Hepatocyte (in vitro differentiated cells): ENCODE data around the gene ARSI. TPM values are rescaled to one million over a fixed set of nuclear protein-coding genes. Genes with fewer than 3 reads are reported as not detected.
A peak's percentile ranks its signal among the peaks of the same experiment; 100 is the strongest.

Experiments
- DNase-seq: peaks from one replicate; pipeline ENCODE4 v3.0.0-alpha.2; 2016; ENCODE audit warnings: low spot score
- H2AFZ ChIP-seq: fragments of 200-600 bp; sonication (generic); 2 replicates; pipeline ENCODE4 v1.6.0; 2016; ENCODE audit warnings: antibody characterized with exemption, mild to moderate bottlenecking
- H3K27ac ChIP-seq: fragments of 200-600 bp; sonication (generic); 2 replicates; pipeline ENCODE4 v1.5.1; 2016; ENCODE audit warnings: mild to moderate bottlenecking
- H3K27me3 ChIP-seq: fragments of 200-600 bp; sonication (generic); 2 replicates; pipeline ENCODE4 v1.6.1; 2016
- H3K36me3 ChIP-seq: fragments of 200-600 bp; sonication (generic); replicated peaks from 2 replicates; pipeline ENCODE4 v1.5.1; 2016; ENCODE audit warnings: low read depth; ENCODE audit not compliant: insufficient read depth
- H3K4me1 ChIP-seq: fragments of 200-600 bp; sonication (generic); 2 replicates; pipeline ENCODE4 v1.5.1; 2016; ENCODE audit warnings: mild to moderate bottlenecking, moderate library complexity; ENCODE audit not compliant: insufficient read depth
- H3K4me2 ChIP-seq: fragments of 200-600 bp; sonication (generic); 2 replicates; pipeline ENCODE4 v1.6.0; 2016
- H3K4me3 ChIP-seq: fragments of 200-600 bp; sonication (generic); 2 replicates; pipeline ENCODE4 v1.5.1; 2016; ENCODE audit warnings: mild to moderate bottlenecking
- H3K79me2 ChIP-seq: fragments of 200-600 bp; sonication (generic); 2 replicates; pipeline ENCODE4 v1.6.0; 2017; ENCODE audit warnings: mild to moderate bottlenecking
- H3K9me2 ChIP-seq: fragments of 200-600 bp; sonication (generic); replicated peaks from 2 replicates; pipeline ENCODE4 v1.6.0; 2017; ENCODE audit warnings: mild to moderate bottlenecking; ENCODE audit not compliant: insufficient read depth
- H3K9me3 ChIP-seq: fragments of 200-600 bp; sonication (generic); 2 replicates; pipeline ENCODE4 v1.5.1; 2016; ENCODE audit warnings: low read depth, mild to moderate bottlenecking
- H4K20me1 ChIP-seq: fragments of 200-600 bp; sonication (generic); 2 replicates; pipeline ENCODE4 v1.6.0; 2016; ENCODE audit warnings: mild to moderate bottlenecking; ENCODE audit not compliant: insufficient read depth, poor library complexity, severe bottlenecking
- EZH2 ChIP-seq: fragments of 200-600 bp; sonication (generic); IDR thresholded peaks from 2 replicates; pipeline ENCODE4 v1.6.1; 2016; ENCODE audit warnings: antibody characterized with exemption, mild to moderate bottlenecking, borderline replicate concordance
- EZH2phosphoT487 ChIP-seq: fragments of 200-600 bp; sonication (generic); IDR thresholded peaks from one replicate; pipeline ENCODE4 v1.6.1; 2018; ENCODE audit warnings: antibody characterized with exemption, mild to moderate bottlenecking, low read depth, moderate library complexity; ENCODE audit not compliant: unreplicated experiment, severe bottlenecking
- WGBS: methylation state at CpG from one replicate; pipeline ENCODE4 v1.1.6; 2016; ENCODE audit warnings: low lambda C conversion rate; ENCODE audit errors: missing lambda C conversion rate; 5-methylcytosine and 5-hydroxymethylcytosine counted together
- polyA plus RNA-seq: library from polyadenylated mRNA; unstranded; fragments of >200 nt; fragmentation: Nextera tagmentation; extraction: Ambion mirVana; gene quantifications from 2 replicates; pipeline ENCODE4 v1.2.1, GENCODE V29; 2016
- total RNA-seq: library from RNA; depleted of rRNA; stranded (reverse); fragments of >200 nt; gene quantifications from 2 replicates; pipeline ENCODE4 v1.2.3, GENCODE V29; 2014
- TF ChIP-seq, protein P1 (sequence below): fragments of 200-600 bp; sonication (generic); IDR thresholded peaks from 2 replicates; pipeline ENCODE4 v1.5.1; 2016; ENCODE audit warnings: antibody characterized with exemption, mild to moderate bottlenecking; ENCODE audit not compliant: poor library complexity

Gene ARSI
- total and polyA plus RNA-seq, 2 experiments from 2014 or later: 27.1 to 27.9 TPM

DNA sequence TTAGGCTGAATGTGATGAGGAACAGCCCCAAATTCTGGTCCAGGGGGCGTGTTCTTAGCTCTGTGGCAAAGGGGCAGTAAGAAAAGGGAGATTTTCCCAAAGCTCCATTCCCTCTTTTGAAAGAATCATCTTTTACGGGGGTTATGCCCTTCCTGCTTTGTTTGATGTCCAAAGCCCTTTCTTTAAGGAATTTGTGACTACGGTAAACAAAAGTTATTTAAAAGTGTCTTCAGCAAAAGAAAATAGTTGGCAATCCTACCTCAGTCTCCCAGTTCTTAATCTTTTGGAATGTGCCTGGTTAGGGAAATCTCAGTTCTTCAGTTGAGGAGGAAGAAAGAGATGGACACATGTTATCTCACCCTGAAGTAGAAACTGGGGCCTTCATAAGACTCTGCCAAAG is 24.4 kb upstream of the ARSI start:
- TF ChIP-seq EZH2phosphoT487 (no peak), EZH2 (no peak)
- TF ChIP-seq, protein P1, sequence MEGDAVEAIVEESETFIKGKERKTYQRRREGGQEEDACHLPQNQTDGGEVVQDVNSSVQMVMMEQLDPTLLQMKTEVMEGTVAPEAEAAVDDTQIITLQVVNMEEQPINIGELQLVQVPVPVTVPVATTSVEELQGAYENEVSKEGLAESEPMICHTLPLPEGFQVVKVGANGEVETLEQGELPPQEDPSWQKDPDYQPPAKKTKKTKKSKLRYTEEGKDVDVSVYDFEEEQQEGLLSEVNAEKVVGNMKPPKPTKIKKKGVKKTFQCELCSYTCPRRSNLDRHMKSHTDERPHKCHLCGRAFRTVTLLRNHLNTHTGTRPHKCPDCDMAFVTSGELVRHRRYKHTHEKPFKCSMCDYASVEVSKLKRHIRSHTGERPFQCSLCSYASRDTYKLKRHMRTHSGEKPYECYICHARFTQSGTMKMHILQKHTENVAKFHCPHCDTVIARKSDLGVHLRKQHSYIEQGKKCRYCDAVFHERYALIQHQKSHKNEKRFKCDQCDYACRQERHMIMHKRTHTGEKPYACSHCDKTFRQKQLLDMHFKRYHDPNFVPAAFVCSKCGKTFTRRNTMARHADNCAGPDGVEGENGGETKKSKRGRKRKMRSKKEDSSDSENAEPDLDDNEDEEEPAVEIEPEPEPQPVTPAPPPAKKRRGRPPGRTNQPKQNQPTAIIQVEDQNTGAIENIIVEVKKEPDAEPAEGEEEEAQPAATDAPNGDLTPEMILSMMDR: no peak
- no peaks in the 10 kb centered on the region for H3K79me2 ChIP-seq
- H3K27ac ChIP-seq: peak overlapping the region; percentile 64
- no peak for DNase-seq
- no peak overlapping the region for H2AFZ ChIP-seq
- H3K36me3 ChIP-seq: no peaks in the 10 kb centered on the region
- H3K4me2 ChIP-seq: peak overlapping the region; percentile 4
- H3K4me3 ChIP-seq: no peak overlapping the region
- H3K4me1 ChIP-seq: peaks cover 16% of the 10 kb centered on the region
- no peaks in the 10 kb centered on the region for H3K27me3 ChIP-seq
- 37% methylated on average over 3 of the region's 3 CpGs for WGBS
- no peaks in the 10 kb centered on the region for H4K20me1 ChIP-seq
- no peaks in the 10 kb centered on the region for H3K9me3 ChIP-seq
- no peaks in the 10 kb centered on the region for H3K9me2 ChIP-seq

- H3K4me2 ChIP-seq: peak overlapping the region; percentile 4
- H3K36me3 ChIP-seq: no peaks in the 10 kb centered on the region
- no peak overlapping the region for H2AFZ ChIP-seq
- peaks cover 16% of the 10 kb centered on the region for H3K4me1 ChIP-seq
- no peaks in the 10 kb centered on the region for H3K9me2 ChIP-seq
- H3K79me2 ChIP-seq: no peaks in the 10 kb centered on the region
- no peak for DNase-seq
- H3K9me3 ChIP-seq: no peaks in the 10 kb centered on the region
- WGBS: 21% methylated on average over 2 of the region's 2 CpGs
- H3K27ac ChIP-seq: peak overlapping the region; percentile 64
- TF ChIP-seq, protein P1: no peak
- TF ChIP-seq EZH2phosphoT487: no peak
- TF ChIP-seq EZH2: no peak
- no peak overlapping the region for H3K4me3 ChIP-seq
- no peaks in the 10 kb centered on the region for H3K27me3 ChIP-seq
- no peaks in the 10 kb centered on the region for H4K20me1 ChIP-seq
Measured at GRCh38 chr5:150326707-150327106, 24.0 kb upstream of the ARSI start.

DNA sequence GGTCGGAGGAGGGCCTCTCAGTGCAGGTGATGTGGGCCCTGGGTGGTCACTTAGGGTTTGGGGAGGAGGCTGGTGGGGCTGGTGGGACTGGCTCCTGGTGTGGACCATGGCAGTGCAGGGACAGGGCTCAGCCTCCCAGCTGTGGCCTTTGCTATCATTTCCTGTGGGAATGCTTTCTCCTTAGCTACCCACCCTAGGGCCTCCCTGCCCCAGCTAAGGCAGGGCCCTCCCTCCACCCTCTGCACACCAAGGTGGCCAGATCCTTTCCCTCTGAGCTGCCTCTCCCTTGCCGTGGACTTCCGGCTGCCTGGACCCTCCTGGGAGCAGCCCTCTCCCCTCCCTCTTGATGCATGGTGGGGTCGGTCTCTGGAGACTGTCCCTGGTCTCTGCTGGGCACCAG is 22.7 kb upstream of the ARSI start:
- no peaks in the 10 kb centered on the region for H3K36me3 ChIP-seq
- no peaks in the 10 kb centered on the region for H3K27me3 ChIP-seq
- no peak overlapping the region for H3K4me2 ChIP-seq
- no peak overlapping the region for H3K27ac ChIP-seq
- no peak for DNase-seq
- no peaks in the 10 kb centered on the region for H3K9me2 ChIP-seq
- peaks cover 20% of the 10 kb centered on the region for H3K4me1 ChIP-seq
- no peaks in the 10 kb centered on the region for H4K20me1 ChIP-seq
- H3K79me2 ChIP-seq: no peaks in the 10 kb centered on the region
- no peak overlapping the region for H3K4me3 ChIP-seq
- WGBS: 90% methylated on average over 4 of the region's 4 CpGs
- H3K9me3 ChIP-seq: no peaks in the 10 kb centered on the region
- TF ChIP-seq, protein P1: no peak
- TF ChIP-seq EZH2phosphoT487: no peak
- no peak for TF ChIP-seq EZH2
- H2AFZ ChIP-seq: no peak overlapping the region

DNA sequence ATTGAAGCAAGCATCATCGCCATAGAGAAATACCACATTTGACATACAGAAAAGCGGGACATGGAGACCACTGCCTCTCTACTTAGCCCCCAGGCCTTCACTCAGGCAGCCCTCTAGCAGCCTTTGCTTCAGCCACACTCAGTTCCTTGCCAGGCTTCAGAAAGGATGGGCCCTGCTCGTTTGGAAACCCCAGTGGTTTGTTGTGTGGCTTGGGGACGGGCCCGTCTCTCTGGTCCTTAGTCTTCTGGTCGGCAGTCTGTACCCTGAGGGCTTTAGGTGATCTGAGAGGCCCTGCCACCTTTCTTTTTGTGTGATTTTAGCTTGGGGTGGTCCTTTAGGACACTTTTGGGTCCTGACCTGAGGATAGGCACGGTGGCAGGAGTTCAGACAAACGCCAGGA is 21.1 kb upstream of the ARSI start:
- Histone ChIP-seq H3K9me2 (no peaks in the 10 kb centered on the region), H3K27ac (no peak overlapping the region), H2AFZ (no peak overlapping the region), H3K4me1 (peaks cover 34% of the 10 kb centered on the region), H3K9me3 (no peaks in the 10 kb centered on the region), H3K4me2 (no peak overlapping the region), H4K20me1 (no peaks in the 10 kb centered on the region), H3K27me3 (no peaks in the 10 kb centered on the region), H3K4me3 (no peak overlapping the region), H3K79me2 (no peaks in the 10 kb centered on the region), H3K36me3 (no peaks in the 10 kb centered on the region)
- TF ChIP-seq, protein P1: no peak
- TF ChIP-seq EZH2: no peak
- TF ChIP-seq EZH2phosphoT487: no peak
- 86% methylated on average over 8 of the region's 8 CpGs for WGBS
- no peak for DNase-seq
